Naive thymus-derived CD4-positive, alpha-beta T cell (primary cell): ENCODE data around the gene TPCN1. TPM values are rescaled to one million over a fixed set of nuclear protein-coding genes. Genes with fewer than 3 reads are reported as not detected.
A peak's percentile ranks its signal among the peaks of the same experiment; 100 is the strongest.

ENCODE experiments used
- ATAC-seq: fragments of 150-1000 bp; cut with Tn5 transposase; 2 replicates; pipeline ENCODE4 v1.10.0; 2021; ENCODE audit warnings: mild to moderate bottlenecking, moderate library complexity
- CTCF ChIA-PET: fragments of 350-600 bp; sonication (Branson Sonifier 250); formaldehyde crosslinking; loops from one replicate; lab custom pipeline; 2021; ENCODE audit warnings: antibody characterized with exemption; lab: Charles Lee
- POLR2A ChIA-PET: fragments of 350-600 bp; sonication (Branson Sonifier 250); formaldehyde crosslinking; loops from one replicate; lab custom pipeline; 2021; ENCODE audit warnings: antibody characterized with exemption, inconsistent platforms; lab: Charles Lee
- DNase-seq, 9 donors: peaks; one replicate each; pipeline versions ENCODE4 v3.0.0 to v3.0.0-alpha.2; 2020 to 2022; ENCODE audit warnings: mixed read lengths in 1 of 9
- H3K27ac ChIP-seq: one replicate; pipeline ENCODE4 v1.7.0; 2013; ENCODE audit warnings: mild to moderate bottlenecking, low read depth, low read length, moderate library complexity
- H3K27me3 ChIP-seq, 2 donors: one replicate each; pipeline ENCODE4 v1.7.0; 2013; ENCODE audit warnings: low read length in 2 of 2, mild to moderate bottlenecking in 2 of 2, moderate library complexity in 2 of 2; ENCODE audit not compliant: control insufficient read depth in 2 of 2, insufficient read depth in 2 of 2
- H3K36me3 ChIP-seq, 3 experiments: 1 replicate in 2 of 3; 2 replicates in 1 of 3; pipeline ENCODE4 v1.7.0; 2013; ENCODE audit warnings: low read length in 3 of 3, mild to moderate bottlenecking in 3 of 3, moderate library complexity in 1 of 3; ENCODE audit not compliant: insufficient read depth in 3 of 3, control insufficient read depth in 2 of 3
- H3K4me1 ChIP-seq, 2 donors: one replicate each; pipeline ENCODE4 v1.7.0; 2013; ENCODE audit warnings: low read length in 2 of 2, mild to moderate bottlenecking in 2 of 2, moderate library complexity in 1 of 2; ENCODE audit not compliant: control insufficient read depth in 2 of 2, insufficient read depth in 2 of 2
- H3K4me3 ChIP-seq: 2 replicates; pipeline ENCODE4 v1.7.0; 2013; ENCODE audit warnings: mild to moderate bottlenecking, low read length
- H3K9me3 ChIP-seq, 3 experiments: 1 replicate in 2 of 3; 2 replicates in 1 of 3; pipeline ENCODE4 v1.7.0; 2013; ENCODE audit warnings: low read length in 3 of 3; ENCODE audit not compliant: control insufficient read depth in 2 of 3
- H3K27ac Mint-ChIP-seq, 9 donors: one replicate each; pipeline ENCODE4 v1.8.0; 2020 to 2022; ENCODE audit warnings: mixed read lengths in 9 of 9, mild to moderate bottlenecking in 8 of 9, moderate library complexity in 5 of 9, inconsistent platforms in 2 of 9
- H3K27me3 Mint-ChIP-seq, 5 donors: one replicate each; pipeline ENCODE4 v1.8.0; 2021 to 2022; ENCODE audit warnings: mixed read lengths in 5 of 5, mild to moderate bottlenecking in 1 of 5
- H3K36me3 Mint-ChIP-seq, 5 donors: one replicate each; pipeline ENCODE4 v1.8.0; 2020 to 2022; ENCODE audit warnings: mixed read lengths in 5 of 5, mild to moderate bottlenecking in 3 of 5, inconsistent platforms in 1 of 5
- H3K4me1 Mint-ChIP-seq, 7 donors: one replicate each; pipeline ENCODE4 v1.8.0; 2020 to 2022; ENCODE audit warnings: mixed read lengths in 7 of 7, mild to moderate bottlenecking in 3 of 7, inconsistent platforms in 1 of 7
- H3K4me3 Mint-ChIP-seq, 10 donors: one replicate each; pipeline ENCODE4 v1.8.0; 2020 to 2022; ENCODE audit warnings: mild to moderate bottlenecking in 10 of 10, mixed read lengths in 10 of 10, moderate library complexity in 6 of 10, inconsistent platforms in 2 of 10
- H3K9me3 Mint-ChIP-seq, 11 donors: one replicate each; pipeline ENCODE4 v1.8.0; 2020 to 2022; ENCODE audit warnings: mixed read lengths in 11 of 11, mild to moderate bottlenecking in 4 of 11, inconsistent platforms in 1 of 11, moderate library complexity in 1 of 11
- intact Hi-C, 2 donors: fragments of 100-400 bp; cut with micrococcal nuclease; formaldehyde crosslinking; loops; one replicate each; pipeline ENCODE4 v1.15.1; 2023
- polyA plus RNA-seq, 2 donors: library from polyadenylated mRNA; unstranded; fragments of 300-500 nt; fragmentation: Illumina TruSeq; gene quantifications; one replicate each; pipeline ENCODE4 v1.2.3, GENCODE V29; 2021
- total RNA-seq, 6 experiments: library from RNA in 5 of 6; stranded (reverse) in 5 of 6; gene quantifications; 1 replicate in 5 of 6; 2 replicates in 1 of 6; pipeline ENCODE4 v1.2.3 and lab custom pipeline; 2021 to 2026

The TPCN1 gene
- total and polyA plus RNA-seq, 7 experiments from 2014 or later, result 15.3 to 124 (median 97.2) TPM

- peaks cover 0 to 13% (median 4%) of the 10 kb centered on the region in 3 experiments for H3K9me3 ChIP-seq
- POLR2A ChIA-PET, result no interaction called here
- CTCF ChIA-PET, result interaction anchor here (0.8 kb wide), 1 partner anchor 11 kb away, joined by 3 read pairs; no protein-coding TSS in a partner anchor
- H3K4me1 ChIP-seq, result no peaks in the 10 kb centered on the region
- DNase-seq (no peak), ATAC-seq (no peak)
- H3K36me3 Mint-ChIP-seq, result peaks cover 9 to 70% (median 20%) of the 10 kb centered on the region in 5 donors
- peak overlapping the region in 8 of 9 donors; percentile 7 to 81 (median 39) for H3K27ac Mint-ChIP-seq
- H3K27me3 ChIP-seq, result no peaks in the 10 kb centered on the region
- H3K36me3 ChIP-seq, result peaks cover 0 to 73% (median 0%) of the 10 kb centered on the region in 3 experiments
- no peak overlapping the region for H3K4me3 ChIP-seq
- H3K27ac ChIP-seq, result no peak overlapping the region
- intact Hi-C loops, result no loop called here
- H3K4me1 Mint-ChIP-seq, result peaks cover 13 to 26% (median 22%) of the 10 kb centered on the region in 7 donors
- H3K4me3 Mint-ChIP-seq, result no peak overlapping the region
- peaks cover 0 to 13% (median 4%) of the 10 kb centered on the region in 11 donors for H3K9me3 Mint-ChIP-seq
- no peaks in the 10 kb centered on the region for H3K27me3 Mint-ChIP-seq
Observed at GRCh38 chr12:113248051-113248825, 27.0 kb downstream of the TPCN1 start.

- Histone ChIP-seq H3K27ac (no peak overlapping the region), H3K36me3 (peaks cover 0 to 76% (median 0%) of the 10 kb centered on the region in 3 experiments), H3K9me3 (peaks cover 0 to 20% (median 11%) of the 10 kb centered on the region in 3 experiments), H3K27me3 (no peaks in the 10 kb centered on the region), H3K4me3 (no peak overlapping the region), H3K4me1 (no peaks in the 10 kb centered on the region)
- ChIA-PET POLR2A (interaction anchor here (1.9 kb wide), 1 partner anchor 12 kb away, joined by 8 read pairs; no protein-coding TSS in a partner anchor), CTCF (interaction anchor here (0.8 kb wide), 1 partner anchor 11 kb away, joined by 3 read pairs; no protein-coding TSS in a partner anchor)
- peaks cover 14 to 75% (median 27%) of the 10 kb centered on the region in 5 donors for H3K36me3 Mint-ChIP-seq
- no peak overlapping the region for H3K4me3 Mint-ChIP-seq
- ATAC-seq (no peak), DNase-seq (no peak)
- peaks cover 11 to 25% (median 19%) of the 10 kb centered on the region in 7 donors for H3K4me1 Mint-ChIP-seq
- peaks cover 0 to 20% (median 10%) of the 10 kb centered on the region in 11 donors for H3K9me3 Mint-ChIP-seq
- peak overlapping the region in 7 of 9 donors; percentile 7 to 81 (median 59) for H3K27ac Mint-ChIP-seq
- intact Hi-C loops, result no loop called here
- H3K27me3 Mint-ChIP-seq, result no peaks in the 10 kb centered on the region
Observed at GRCh38 chr12:113248842-113249435, 27.7 kb downstream of the TPCN1 start.

- peaks cover 14 to 76% (median 33%) of the 10 kb centered on the region in 5 donors for H3K36me3 Mint-ChIP-seq
- no peak overlapping the region for H3K4me3 ChIP-seq
- no peaks in the 10 kb centered on the region for H3K27me3 ChIP-seq
- ChIA-PET POLR2A (interaction anchor here (1.9 kb wide), 1 partner anchor 11 kb away, joined by 8 read pairs; no protein-coding TSS in a partner anchor), CTCF (interaction anchor here (0.8 kb wide), 1 partner anchor 12 kb away, joined by 3 read pairs; no protein-coding TSS in a partner anchor)
- peak overlapping the region in 2 of 9 donors; percentile 5 to 46 for H3K27ac Mint-ChIP-seq
- H3K27me3 Mint-ChIP-seq, result no peaks in the 10 kb centered on the region
- no peak for DNase-seq
- peaks cover 0 to 70% (median 0%) of the 10 kb centered on the region in 3 experiments for H3K36me3 ChIP-seq
- H3K4me1 ChIP-seq, result no peaks in the 10 kb centered on the region
- H3K9me3 Mint-ChIP-seq, result peaks cover 0 to 26% (median 11%) of the 10 kb centered on the region in 11 donors
- no peak overlapping the region for H3K4me3 Mint-ChIP-seq
- peaks cover 0 to 21% (median 17%) of the 10 kb centered on the region in 3 experiments for H3K9me3 ChIP-seq
- intact Hi-C loops, result no loop called here
- no peak overlapping the region for H3K27ac ChIP-seq
- ATAC-seq, result no peak
- peaks cover 8 to 18% (median 13%) of the 10 kb centered on the region in 7 donors for H3K4me1 Mint-ChIP-seq
Observed at GRCh38 chr12:113249546-113249945, 28.3 kb downstream of the TPCN1 start.

GRCh38 chr12:113250045-113250444 lies 28.8 kb downstream of the TPCN1 start:
- Histone ChIP-seq H3K27ac (no peak overlapping the region), H3K4me3 (no peak overlapping the region), H3K4me1 (no peaks in the 10 kb centered on the region), H3K36me3 (peaks cover 0 to 70% (median 0%) of the 10 kb centered on the region in 3 experiments), H3K27me3 (no peaks in the 10 kb centered on the region), H3K9me3 (peaks cover 0 to 21% (median 17%) of the 10 kb centered on the region in 3 experiments)
- DNase-seq (no peak), ATAC-seq (no peak)
- POLR2A ChIA-PET, result interaction anchor here (1.9 kb wide), 1 partner anchor 11 kb away, joined by 8 read pairs; no protein-coding TSS in a partner anchor
- Mint-ChIP-seq H3K27me3 (no peaks in the 10 kb centered on the region), H3K36me3 (peaks cover 14 to 78% (median 37%) of the 10 kb centered on the region in 5 donors), H3K4me1 (peaks cover 3 to 15% (median 9%) of the 10 kb centered on the region in 7 donors), H3K4me3 (no peak overlapping the region), H3K27ac (peak overlapping the region in 2 of 9 donors; percentile 46 to 64), H3K9me3 (peaks cover 0 to 31% (median 11%) of the 10 kb centered on the region in 11 donors)
- CTCF ChIA-PET, result no interaction called here
- intact Hi-C loops, result no loop called here

- peaks cover 0 to 21% (median 17%) of the 10 kb centered on the region in 3 experiments for H3K9me3 ChIP-seq
- no peaks in the 10 kb centered on the region for H3K27me3 ChIP-seq
- no peak overlapping the region for H3K4me3 Mint-ChIP-seq
- H3K27me3 Mint-ChIP-seq, result no peaks in the 10 kb centered on the region
- intact Hi-C loops, result no loop called here
- H3K36me3 ChIP-seq, result peaks cover 0 to 60% (median 0%) of the 10 kb centered on the region in 3 experiments
- H3K36me3 Mint-ChIP-seq, result peaks cover 14 to 69% (median 38%) of the 10 kb centered on the region in 5 donors
- DNase-seq (no peak), ATAC-seq (no peak)
- no peaks in the 10 kb centered on the region for H3K4me1 ChIP-seq
- ChIA-PET POLR2A (no interaction called here), CTCF (no interaction called here)
- H3K9me3 Mint-ChIP-seq, result peaks cover 0 to 32% (median 11%) of the 10 kb centered on the region in 11 donors
- no peak overlapping the region for H3K27ac ChIP-seq
- H3K4me3 ChIP-seq, result no peak overlapping the region
- peaks cover 0 to 11% (median 5%) of the 10 kb centered on the region in 7 donors for H3K4me1 Mint-ChIP-seq
- H3K27ac Mint-ChIP-seq, result peak overlapping the region in 1 of 9 donors; percentile 25
Observed at GRCh38 chr12:113251404-113252070, 30.3 kb downstream of the TPCN1 start.

- Mint-ChIP-seq H3K27me3 (no peaks in the 10 kb centered on the region), H3K27ac (peak overlapping the region in 1 of 9 donors; percentile 32), H3K9me3 (peaks cover 0 to 40% (median 11%) of the 10 kb centered on the region in 11 donors), H3K36me3 (peaks cover 14 to 62% (median 39%) of the 10 kb centered on the region in 5 donors), H3K4me3 (no peak overlapping the region), H3K4me1 (peaks cover 0 to 11% (median 7%) of the 10 kb centered on the region in 7 donors)
- H3K9me3 ChIP-seq, result peaks cover 0 to 21% (median 17%) of the 10 kb centered on the region in 3 experiments
- H3K4me3 ChIP-seq, result no peak overlapping the region
- H3K4me1 ChIP-seq, result no peaks in the 10 kb centered on the region
- POLR2A ChIA-PET, result no interaction called here
- DNase-seq (no peak), ATAC-seq (no peak)
- intact Hi-C loops, result no loop called here
- peaks cover 0 to 50% (median 0%) of the 10 kb centered on the region in 3 experiments for H3K36me3 ChIP-seq
- CTCF ChIA-PET, result no interaction called here
- no peaks in the 10 kb centered on the region for H3K27me3 ChIP-seq
- no peak overlapping the region for H3K27ac ChIP-seq
Observed at GRCh38 chr12:113252494-113252893, 31.2 kb downstream of the TPCN1 start.
